Transverse colon (tissue), 4 donors: ENCODE measurements around the gene PLA2G4F.

ENCODE experiments used
- EP300 ChIP-seq: sonication (generic); formaldehyde crosslinking; IDR thresholded peaks from one replicate; pipeline ENCODE4 v1.6.1; 2017; ENCODE audit warnings: antibody characterized with exemption, low read depth
- POLR2A ChIP-seq: fragments of 450-650 bp; IDR thresholded peaks from one replicate; pipeline ENCODE4 v1.6.1; 2016; ENCODE audit warnings: antibody characterized with exemption, mild to moderate bottlenecking, moderate library complexity
- POLR2AphosphoS5 ChIP-seq, 3 donors: sonication (generic); formaldehyde crosslinking; IDR thresholded peaks; one replicate each; pipeline ENCODE4 v1.6.1; 2016; ENCODE audit warnings: antibody characterized with exemption in 3 of 3
- TF ChIP-seq, protein P1 (sequence below), 5 experiments: fragments of 200-600 bp in 3 of 5; fragments of 450-650 bp in 2 of 5; sonication (generic) in 3 of 5; IDR thresholded peaks; 1 replicate in 2 of 5; 2 replicates in 3 of 5; pipeline ENCODE4 v1.5.1; 2016 to 2017; ENCODE audit warnings: antibody characterized with exemption in 5 of 5, inconsistent platforms in 3 of 5, mild to moderate bottlenecking in 2 of 5, moderate library complexity in 1 of 5

DNA sequence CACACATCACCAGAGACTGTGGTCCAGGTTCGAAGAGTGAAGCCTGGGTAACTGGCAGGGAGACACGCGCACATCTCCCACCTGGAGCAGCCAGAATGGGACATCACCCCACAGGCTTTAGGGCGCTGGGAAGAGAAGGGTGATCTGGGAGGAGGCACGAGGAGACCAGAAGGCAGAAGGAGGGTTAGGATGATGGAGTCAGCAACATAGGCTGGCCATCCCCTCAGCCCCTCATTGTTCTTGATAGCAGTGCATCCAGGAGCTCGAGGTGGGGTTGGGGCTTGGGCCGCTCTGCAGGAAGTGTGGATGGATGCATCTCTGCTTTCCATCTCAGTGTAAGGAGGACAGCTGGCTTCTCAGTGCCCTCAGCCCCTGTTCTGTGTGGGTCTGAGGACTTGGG lies 15.2 kb downstream of the PLA2G4F start:
- TF ChIP-seq POLR2A (no peak), POLR2AphosphoS5 (IDR thresholded peaks at IDR 0.05) (no peak), EP300 (no peak)
- TF ChIP-seq, protein P1, sequence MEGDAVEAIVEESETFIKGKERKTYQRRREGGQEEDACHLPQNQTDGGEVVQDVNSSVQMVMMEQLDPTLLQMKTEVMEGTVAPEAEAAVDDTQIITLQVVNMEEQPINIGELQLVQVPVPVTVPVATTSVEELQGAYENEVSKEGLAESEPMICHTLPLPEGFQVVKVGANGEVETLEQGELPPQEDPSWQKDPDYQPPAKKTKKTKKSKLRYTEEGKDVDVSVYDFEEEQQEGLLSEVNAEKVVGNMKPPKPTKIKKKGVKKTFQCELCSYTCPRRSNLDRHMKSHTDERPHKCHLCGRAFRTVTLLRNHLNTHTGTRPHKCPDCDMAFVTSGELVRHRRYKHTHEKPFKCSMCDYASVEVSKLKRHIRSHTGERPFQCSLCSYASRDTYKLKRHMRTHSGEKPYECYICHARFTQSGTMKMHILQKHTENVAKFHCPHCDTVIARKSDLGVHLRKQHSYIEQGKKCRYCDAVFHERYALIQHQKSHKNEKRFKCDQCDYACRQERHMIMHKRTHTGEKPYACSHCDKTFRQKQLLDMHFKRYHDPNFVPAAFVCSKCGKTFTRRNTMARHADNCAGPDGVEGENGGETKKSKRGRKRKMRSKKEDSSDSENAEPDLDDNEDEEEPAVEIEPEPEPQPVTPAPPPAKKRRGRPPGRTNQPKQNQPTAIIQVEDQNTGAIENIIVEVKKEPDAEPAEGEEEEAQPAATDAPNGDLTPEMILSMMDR (IDR thresholded peaks at IDR 0.05) = no peak
